ENCODE results near the gene TMPRSS6. TPM values are rescaled to one million over a fixed set of nuclear protein-coding genes. Genes with fewer than 3 reads are reported as not detected.

Gene TMPRSS6
- total and polyA plus RNA-seq, 3 experiments from 2014 or later: 0.16 to 0.68 (median 0.42) TPM

DNA sequence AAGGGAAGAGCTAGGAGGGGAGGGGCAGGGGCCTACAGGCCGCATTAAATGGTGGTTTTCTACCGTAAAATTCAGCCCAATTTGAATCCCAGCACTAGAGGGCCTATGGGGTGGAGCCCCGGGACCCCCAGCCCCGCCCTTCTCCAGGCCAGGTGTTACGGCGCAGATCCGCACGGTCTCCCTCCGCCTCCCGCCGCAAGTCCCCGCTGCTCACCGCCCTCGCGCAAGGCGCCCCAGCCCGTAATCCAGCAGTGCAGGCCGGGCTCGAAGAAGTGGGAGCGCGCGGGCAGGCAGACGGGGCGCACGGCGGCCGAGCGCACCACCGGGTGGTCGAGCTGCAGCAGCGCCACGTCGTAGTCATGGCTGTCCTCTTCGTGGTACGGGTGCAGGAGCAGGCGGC, 40.7 kb downstream of the TMPRSS6 start:
- H3K27ac ChIP-seq (ENCODE audit: low read depth, low read length): no peak overlapping the region
- POLR2A ChIA-PET: interaction anchor here (0.5 kb wide), 1 partner anchor 522 kb away, joined by 4 read pairs; no protein-coding TSS in a partner anchor
- CTCF ChIA-PET: no interaction called here

GRCh38 chr22:37067428-37067827, 42.1 kb downstream of the TMPRSS6 start:
- Histone ChIP-seq H3K4me1 (ENCODE audit: insufficient read depth, low read length) (no peaks in the 10 kb centered on the region), H3K27me3 (ENCODE audit: insufficient read depth, low read length, poor library complexity, severe bottlenecking) (no peaks in the 10 kb centered on the region), H3K27ac (ENCODE audit: low read depth, low read length) (no peak overlapping the region), H3K36me3 (ENCODE audit: insufficient read depth, low read length) (no peaks in the 10 kb centered on the region), H3K4me3 (ENCODE audit: low read length) (no peak overlapping the region), H3K9me3 (ENCODE audit: low read length) (no peaks in the 10 kb centered on the region)
- Mint-ChIP-seq H3K27me3 (peaks cover 15 to 18% of the 10 kb centered on the region in 2 donors), H3K27ac (peak overlapping the region in 1 of 8 donors; percentile 78), H3K36me3 (peaks cover 0 to 5% (median 0%) of the 10 kb centered on the region in 3 donors), H3K4me1 (peaks cover 0 to 4% (median 0%) of the 10 kb centered on the region in 3 donors), H3K4me3 (no peak overlapping the region), H3K9me3 (no peaks in the 10 kb centered on the region)
- CTCF ChIA-PET: no interaction called here
- no peak for DNase-seq
- POLR2A ChIA-PET: no interaction called here

More for the DNA sequence above, 40.7 kb downstream of the TMPRSS6 start:
- H3K27me3 Mint-ChIP-seq: peaks cover 15 to 18% of the 10 kb centered on the region in 2 donors
- H3K27ac Mint-ChIP-seq: peak overlapping the region in 1 of 8 donors; percentile 38
- peaks cover 0 to 3% (median 0%) of the 10 kb centered on the region in 3 donors for H3K36me3 Mint-ChIP-seq
- DNase-seq: no peak
- H3K4me1 Mint-ChIP-seq: no peaks in the 10 kb centered on the region
- Histone ChIP-seq H3K4me1 (ENCODE audit: insufficient read depth, low read length) (no peaks in the 10 kb centered on the region), H3K9me3 (ENCODE audit: low read length) (no peaks in the 10 kb centered on the region), H3K4me3 (ENCODE audit: low read length) (no peak overlapping the region), H3K27me3 (ENCODE audit: insufficient read depth, low read length, poor library complexity, severe bottlenecking) (no peaks in the 10 kb centered on the region), H3K36me3 (ENCODE audit: insufficient read depth, low read length) (no peaks in the 10 kb centered on the region)
- H3K9me3 Mint-ChIP-seq: no peaks in the 10 kb centered on the region
- H3K4me3 Mint-ChIP-seq: no peak overlapping the region

- Mint-ChIP-seq H3K27me3 (peaks cover 15 to 18% of the 10 kb centered on the region in 2 donors), H3K4me3 (no peak overlapping the region), H3K4me1 (peaks cover under 1 to 11% (median 2%) of the 10 kb centered on the region in 3 donors), H3K36me3 (peaks cover 0 to 7% (median 0%) of the 10 kb centered on the region in 3 donors), H3K27ac (no peak overlapping the region), H3K9me3 (no peaks in the 10 kb centered on the region)
- Histone ChIP-seq H3K27me3 (ENCODE audit: insufficient read depth, low read length, poor library complexity, severe bottlenecking) (no peaks in the 10 kb centered on the region), H3K9me3 (ENCODE audit: low read length) (no peaks in the 10 kb centered on the region), H3K4me3 (ENCODE audit: low read length) (no peak overlapping the region), H3K36me3 (ENCODE audit: insufficient read depth, low read length) (no peaks in the 10 kb centered on the region), H3K4me1 (ENCODE audit: insufficient read depth, low read length) (no peaks in the 10 kb centered on the region), H3K27ac (ENCODE audit: low read depth, low read length) (no peak overlapping the region)
- no peak for DNase-seq
- ChIA-PET POLR2A (no interaction called here), CTCF (no interaction called here)
Measured at GRCh38 chr22:37065961-37066360, 43.6 kb downstream of the TMPRSS6 start.

- Mint-ChIP-seq H3K4me3 (no peak overlapping the region), H3K27ac (no peak overlapping the region), H3K4me1 (peaks cover 3 to 19% (median 7%) of the 10 kb centered on the region in 3 donors), H3K9me3 (no peaks in the 10 kb centered on the region), H3K36me3 (peaks cover 0 to 11% (median 0%) of the 10 kb centered on the region in 3 donors), H3K27me3 (peaks cover 13 to 16% of the 10 kb centered on the region in 2 donors)
- Histone ChIP-seq H3K27me3 (ENCODE audit: insufficient read depth, low read length, poor library complexity, severe bottlenecking) (no peaks in the 10 kb centered on the region), H3K27ac (ENCODE audit: low read depth, low read length) (no peak overlapping the region), H3K9me3 (ENCODE audit: low read length) (no peaks in the 10 kb centered on the region), H3K36me3 (ENCODE audit: insufficient read depth, low read length) (no peaks in the 10 kb centered on the region), H3K4me1 (ENCODE audit: insufficient read depth, low read length) (no peaks in the 10 kb centered on the region), H3K4me3 (ENCODE audit: low read length) (no peak overlapping the region)
- DNase-seq: no peak
- POLR2A ChIA-PET: no interaction called here
- CTCF ChIA-PET: no interaction called here
Measured at GRCh38 chr22:37065180-37065579, 44.3 kb downstream of the TMPRSS6 start.

DNA sequence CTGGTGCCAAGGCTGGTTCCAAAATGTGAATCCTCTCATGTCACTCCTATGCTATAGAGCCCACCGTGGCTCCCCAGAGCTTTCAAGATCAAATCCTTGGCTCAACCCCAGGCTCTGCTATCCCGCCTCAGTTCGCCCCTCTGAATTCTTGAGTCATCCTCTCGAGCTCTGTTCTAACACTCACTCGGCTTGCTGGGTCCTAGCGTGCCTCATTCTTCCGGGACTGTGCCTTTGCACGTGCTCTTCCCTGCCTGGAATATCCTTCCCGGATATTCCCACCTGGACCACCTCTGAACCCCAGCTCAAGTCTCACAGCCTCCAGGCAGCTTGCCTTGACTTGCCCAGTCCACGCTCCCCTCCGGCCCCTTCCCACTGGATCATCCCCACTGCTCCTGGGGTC, 45.0 kb downstream of the TMPRSS6 start:
- no peaks in the 10 kb centered on the region for H3K9me3 ChIP-seq (ENCODE audit: low read length)
- ChIA-PET POLR2A (no interaction called here), CTCF (no interaction called here)
- Mint-ChIP-seq H3K9me3 (no peaks in the 10 kb centered on the region), H3K4me1 (peaks cover 7 to 25% (median 7%) of the 10 kb centered on the region in 3 donors), H3K4me3 (no peak overlapping the region), H3K36me3 (peaks cover 0 to 15% (median 0%) of the 10 kb centered on the region in 3 donors), H3K27me3 (peaks cover 8 to 10% of the 10 kb centered on the region in 2 donors), H3K27ac (peak overlapping the region in 1 of 8 donors; percentile 33)
- no peaks in the 10 kb centered on the region for H3K4me1 ChIP-seq (ENCODE audit: insufficient read depth, low read length)
- H3K27me3 ChIP-seq (ENCODE audit: insufficient read depth, low read length, poor library complexity, severe bottlenecking): no peaks in the 10 kb centered on the region
- no peak for DNase-seq
- no peak overlapping the region for H3K27ac ChIP-seq (ENCODE audit: low read depth, low read length)
- H3K4me3 ChIP-seq (ENCODE audit: low read length): no peak overlapping the region
- H3K36me3 ChIP-seq (ENCODE audit: insufficient read depth, low read length): no peaks in the 10 kb centered on the region

GRCh38 chr22:37063431-37064420, 45.8 kb downstream of the TMPRSS6 start:
- no peaks in the 10 kb centered on the region for H3K9me3 ChIP-seq (ENCODE audit: low read length)
- no peaks in the 10 kb centered on the region for H3K36me3 ChIP-seq (ENCODE audit: insufficient read depth, low read length)
- H3K9me3 Mint-ChIP-seq: no peaks in the 10 kb centered on the region
- CTCF ChIA-PET: no interaction called here
- peaks cover 0 to 18% (median 0%) of the 10 kb centered on the region in 3 donors for H3K36me3 Mint-ChIP-seq
- no peak overlapping the region for H3K27ac ChIP-seq (ENCODE audit: low read depth, low read length)
- no peak overlapping the region for H3K4me3 ChIP-seq (ENCODE audit: low read length)
- no peaks in the 10 kb centered on the region for H3K4me1 ChIP-seq (ENCODE audit: insufficient read depth, low read length)
- H3K27me3 Mint-ChIP-seq: peaks cover 5 to 8% of the 10 kb centered on the region in 2 donors
- peak overlapping the region in 3 of 8 donors; percentile 33 to 69 (median 57) for H3K27ac Mint-ChIP-seq
- H3K27me3 ChIP-seq (ENCODE audit: insufficient read depth, low read length, poor library complexity, severe bottlenecking): no peaks in the 10 kb centered on the region
- POLR2A ChIA-PET: no interaction called here
- peak in 1 of 5 donors; percentile 38 for DNase-seq
- no peak overlapping the region for H3K4me3 Mint-ChIP-seq
- peaks cover 7 to 26% (median 7%) of the 10 kb centered on the region in 3 donors for H3K4me1 Mint-ChIP-seq

- Mint-ChIP-seq H3K27me3 (peaks cover 4% of the 10 kb centered on the region in 2 donors), H3K36me3 (peaks cover 0 to 23% (median 0%) of the 10 kb centered on the region in 3 donors), H3K4me1 (peaks cover 7 to 26% (median 7%) of the 10 kb centered on the region in 3 donors), H3K4me3 (no peak overlapping the region), H3K27ac (peak overlapping the region in 1 of 8 donors; percentile 23), H3K9me3 (no peaks in the 10 kb centered on the region)
- Histone ChIP-seq H3K27ac (ENCODE audit: low read depth, low read length) (no peak overlapping the region), H3K4me3 (ENCODE audit: low read length) (no peak overlapping the region), H3K36me3 (ENCODE audit: insufficient read depth, low read length) (no peaks in the 10 kb centered on the region), H3K4me1 (ENCODE audit: insufficient read depth, low read length) (no peaks in the 10 kb centered on the region), H3K9me3 (ENCODE audit: low read length) (no peaks in the 10 kb centered on the region), H3K27me3 (ENCODE audit: insufficient read depth, low read length, poor library complexity, severe bottlenecking) (no peaks in the 10 kb centered on the region)
- DNase-seq: no peak
- POLR2A ChIA-PET: no interaction called here
- CTCF ChIA-PET: no interaction called here
Measured at GRCh38 chr22:37062702-37063381, 46.7 kb downstream of the TMPRSS6 start.

DNA sequence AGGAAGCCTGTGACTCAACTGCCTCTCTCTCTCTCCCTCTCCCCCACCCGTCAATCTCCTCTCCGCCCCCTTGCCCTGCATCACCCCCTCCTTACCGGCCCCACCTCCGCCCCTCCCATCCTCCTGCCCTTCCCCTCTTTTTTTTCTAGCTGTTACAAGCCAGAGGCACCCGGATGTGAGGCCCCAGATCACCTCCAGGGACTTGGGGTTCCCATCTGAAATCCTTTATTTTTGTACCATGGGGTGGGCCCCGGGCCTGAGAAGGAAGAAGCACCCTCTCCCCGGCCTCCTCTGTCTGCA, 47.2 kb downstream of the TMPRSS6 start:
- Histone ChIP-seq H3K27me3 (ENCODE audit: insufficient read depth, low read length, poor library complexity, severe bottlenecking) (no peaks in the 10 kb centered on the region), H3K9me3 (ENCODE audit: low read length) (no peaks in the 10 kb centered on the region), H3K27ac (ENCODE audit: low read depth, low read length) (no peak overlapping the region), H3K4me1 (ENCODE audit: insufficient read depth, low read length) (no peaks in the 10 kb centered on the region), H3K36me3 (ENCODE audit: insufficient read depth, low read length) (no peaks in the 10 kb centered on the region), H3K4me3 (ENCODE audit: low read length) (no peak overlapping the region)
- peaks cover 7 to 26% (median 7%) of the 10 kb centered on the region in 3 donors for H3K4me1 Mint-ChIP-seq
- ChIA-PET CTCF (no interaction called here), POLR2A (no interaction called here)
- H3K4me3 Mint-ChIP-seq: no peak overlapping the region
- H3K27me3 Mint-ChIP-seq: peaks cover 0 to 1% of the 10 kb centered on the region in 2 donors
- peaks cover 0 to 28% (median 1%) of the 10 kb centered on the region in 3 donors for H3K36me3 Mint-ChIP-seq
- H3K9me3 Mint-ChIP-seq: no peaks in the 10 kb centered on the region
- H3K27ac Mint-ChIP-seq: no peak overlapping the region
- DNase-seq: no peak

All from CD8-positive, alpha-beta memory T cell (primary cell).